Osteoblast (primary cell): ENCODE data around the gene SORCS2. TPM values are rescaled to one million over a fixed set of nuclear protein-coding genes. Genes with fewer than 3 reads are reported as not detected.

Experiments
- DNase-seq: peaks from one replicate; pipeline ENCODE4 v3.0.0; 2011; ENCODE audit warnings: low spot score, mixed read lengths; ENCODE audit not compliant: insufficient read length; ENCODE audit errors: missing footprints
- H2AFZ ChIP-seq: 2 replicates; pipeline ENCODE4 v1.6.0; 2011; ENCODE audit warnings: mild to moderate bottlenecking, low read length
- H3K27ac ChIP-seq: 2 replicates; pipeline ENCODE4 v1.5.1; 2011; ENCODE audit warnings: mild to moderate bottlenecking, low read depth, low read length, moderate library complexity
- H3K27me3 ChIP-seq: 2 replicates; pipeline ENCODE4 v1.6.0; 2012; ENCODE audit warnings: mild to moderate bottlenecking, control low read depth, inconsistent platforms, low read length, moderate library complexity; ENCODE audit not compliant: insufficient read depth
- H3K36me3 ChIP-seq: 2 replicates; pipeline ENCODE4 v1.5.1; 2011; ENCODE audit warnings: mild to moderate bottlenecking, low read length, control low read depth, moderate library complexity; ENCODE audit not compliant: insufficient read depth
- H3K4me1 ChIP-seq: 2 replicates; pipeline ENCODE4 v1.5.1; 2011; ENCODE audit warnings: mild to moderate bottlenecking, low read length, control low read depth, moderate library complexity; ENCODE audit not compliant: insufficient read depth
- H3K4me2 ChIP-seq: 2 replicates; pipeline ENCODE4 v1.6.0; 2011; ENCODE audit warnings: mild to moderate bottlenecking, low read length; ENCODE audit not compliant: insufficient read depth
- H3K4me3 ChIP-seq: fragments of 200-600 bp; sonication (generic); 3 replicates; pipeline ENCODE4 v1.5.1; 2012; ENCODE audit warnings: mild to moderate bottlenecking, low read length, inconsistent platforms; ENCODE audit not compliant: insufficient read depth
- H3K79me2 ChIP-seq: 2 replicates; pipeline ENCODE4 v1.6.0; 2012; ENCODE audit warnings: mild to moderate bottlenecking, low read length, control low read depth, inconsistent platforms; ENCODE audit not compliant: insufficient read depth
- H3K9me3 ChIP-seq: 2 replicates; pipeline ENCODE4 v1.5.1; 2011; ENCODE audit warnings: low read depth, low read length, control low read depth
- H4K20me1 ChIP-seq: 2 replicates; pipeline ENCODE4 v1.6.0; 2012; ENCODE audit warnings: mild to moderate bottlenecking, low read length, control low read depth; ENCODE audit not compliant: insufficient read depth
- total RNA-seq: library from RNA; depleted of rRNA; stranded (reverse); fragments of >200 nt; gene quantifications from 2 replicates; pipeline ENCODE4 v1.2.3, GENCODE V29; 2012
- TF ChIP-seq, protein P1 (sequence below): IDR thresholded peaks from 2 replicates; pipeline ENCODE4 v1.5.1; 2011; ENCODE audit warnings: mild to moderate bottlenecking, low read depth, low read length, moderate library complexity; ENCODE audit errors: extremely low read depth

The SORCS2 gene
- total RNA-seq, 1 donor: 9.0 TPM

DNA sequence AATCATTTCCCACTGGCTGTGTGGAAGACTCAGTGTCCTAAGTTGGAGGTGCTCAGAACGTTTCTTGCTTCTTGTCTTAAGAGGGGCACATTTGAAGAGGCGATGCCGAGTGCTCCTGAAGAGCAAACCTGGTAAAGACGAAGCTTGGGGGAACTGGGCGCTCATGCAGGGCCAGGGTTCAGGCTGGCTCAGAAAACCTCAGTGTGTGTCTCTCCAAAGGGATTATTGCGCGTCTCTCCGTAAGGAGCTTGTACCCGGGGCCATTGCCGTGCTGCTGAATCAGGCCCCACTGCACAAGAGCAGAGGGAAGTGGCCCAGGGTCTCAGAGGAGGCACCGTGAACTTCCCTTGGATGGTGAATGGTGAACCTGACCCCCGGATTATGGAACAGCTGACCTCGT is 198.0 kb downstream of the SORCS2 start:
- no peaks in the 10 kb centered on the region for H3K79me2 ChIP-seq
- H3K27ac ChIP-seq: no peak overlapping the region
- H3K27me3 ChIP-seq: peaks cover 25% of the 10 kb centered on the region
- H2AFZ ChIP-seq: no peak overlapping the region
- no peak overlapping the region for H3K4me3 ChIP-seq
- no peaks in the 10 kb centered on the region for H3K9me3 ChIP-seq
- no peak overlapping the region for H3K4me2 ChIP-seq
- H3K36me3 ChIP-seq: no peaks in the 10 kb centered on the region
- no peak for DNase-seq
- TF ChIP-seq, protein P1, sequence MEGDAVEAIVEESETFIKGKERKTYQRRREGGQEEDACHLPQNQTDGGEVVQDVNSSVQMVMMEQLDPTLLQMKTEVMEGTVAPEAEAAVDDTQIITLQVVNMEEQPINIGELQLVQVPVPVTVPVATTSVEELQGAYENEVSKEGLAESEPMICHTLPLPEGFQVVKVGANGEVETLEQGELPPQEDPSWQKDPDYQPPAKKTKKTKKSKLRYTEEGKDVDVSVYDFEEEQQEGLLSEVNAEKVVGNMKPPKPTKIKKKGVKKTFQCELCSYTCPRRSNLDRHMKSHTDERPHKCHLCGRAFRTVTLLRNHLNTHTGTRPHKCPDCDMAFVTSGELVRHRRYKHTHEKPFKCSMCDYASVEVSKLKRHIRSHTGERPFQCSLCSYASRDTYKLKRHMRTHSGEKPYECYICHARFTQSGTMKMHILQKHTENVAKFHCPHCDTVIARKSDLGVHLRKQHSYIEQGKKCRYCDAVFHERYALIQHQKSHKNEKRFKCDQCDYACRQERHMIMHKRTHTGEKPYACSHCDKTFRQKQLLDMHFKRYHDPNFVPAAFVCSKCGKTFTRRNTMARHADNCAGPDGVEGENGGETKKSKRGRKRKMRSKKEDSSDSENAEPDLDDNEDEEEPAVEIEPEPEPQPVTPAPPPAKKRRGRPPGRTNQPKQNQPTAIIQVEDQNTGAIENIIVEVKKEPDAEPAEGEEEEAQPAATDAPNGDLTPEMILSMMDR: no peak
- peaks cover 2% of the 10 kb centered on the region for H4K20me1 ChIP-seq
- H3K4me1 ChIP-seq: no peaks in the 10 kb centered on the region

DNA sequence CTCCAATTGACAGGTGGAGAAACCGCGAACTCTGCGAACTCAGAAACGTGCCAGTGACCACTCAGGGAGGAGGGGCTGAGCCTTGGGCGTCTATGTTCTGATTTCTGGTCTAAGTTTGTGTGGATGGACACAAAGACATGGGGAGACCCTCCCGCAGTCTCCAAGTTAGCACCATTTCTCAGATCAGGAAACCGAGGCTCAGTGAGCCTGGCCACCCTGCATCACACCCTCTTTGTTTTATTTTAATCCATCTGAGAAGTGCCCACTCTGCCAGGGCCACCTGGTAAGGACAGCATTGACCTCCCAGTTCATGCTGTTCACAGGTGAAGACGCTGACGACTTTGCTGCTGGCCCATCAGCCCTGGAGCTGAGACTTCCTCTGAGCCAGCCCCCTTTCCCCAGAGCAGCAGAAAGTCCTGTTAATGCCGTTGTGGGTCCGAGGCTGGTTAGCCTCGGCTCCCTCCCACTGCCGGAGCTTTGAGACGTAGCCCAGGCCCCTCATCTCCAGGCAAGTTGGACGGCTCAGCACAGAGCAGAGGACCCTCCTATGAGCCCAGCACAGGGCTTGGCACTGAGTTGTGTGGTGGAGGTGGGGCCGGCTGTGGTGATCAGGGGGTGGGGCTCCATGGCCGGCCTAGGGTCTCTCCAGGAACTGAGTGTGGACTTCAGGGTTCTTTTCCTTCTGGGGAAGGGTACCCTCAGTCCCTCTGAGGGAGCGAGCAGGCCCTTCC is 198.7 kb downstream of the SORCS2 start:
- H4K20me1 ChIP-seq: peaks cover 2% of the 10 kb centered on the region
- H3K27ac ChIP-seq: no peak overlapping the region
- no peaks in the 10 kb centered on the region for H3K4me1 ChIP-seq
- no peak overlapping the region for H3K4me3 ChIP-seq
- DNase-seq: no peak
- H3K9me3 ChIP-seq: no peaks in the 10 kb centered on the region
- H3K4me2 ChIP-seq: no peak overlapping the region
- peaks cover 26% of the 10 kb centered on the region for H3K27me3 ChIP-seq
- no peaks in the 10 kb centered on the region for H3K36me3 ChIP-seq
- TF ChIP-seq, protein P1: no peak
- H2AFZ ChIP-seq: no peak overlapping the region
- no peaks in the 10 kb centered on the region for H3K79me2 ChIP-seq

DNA sequence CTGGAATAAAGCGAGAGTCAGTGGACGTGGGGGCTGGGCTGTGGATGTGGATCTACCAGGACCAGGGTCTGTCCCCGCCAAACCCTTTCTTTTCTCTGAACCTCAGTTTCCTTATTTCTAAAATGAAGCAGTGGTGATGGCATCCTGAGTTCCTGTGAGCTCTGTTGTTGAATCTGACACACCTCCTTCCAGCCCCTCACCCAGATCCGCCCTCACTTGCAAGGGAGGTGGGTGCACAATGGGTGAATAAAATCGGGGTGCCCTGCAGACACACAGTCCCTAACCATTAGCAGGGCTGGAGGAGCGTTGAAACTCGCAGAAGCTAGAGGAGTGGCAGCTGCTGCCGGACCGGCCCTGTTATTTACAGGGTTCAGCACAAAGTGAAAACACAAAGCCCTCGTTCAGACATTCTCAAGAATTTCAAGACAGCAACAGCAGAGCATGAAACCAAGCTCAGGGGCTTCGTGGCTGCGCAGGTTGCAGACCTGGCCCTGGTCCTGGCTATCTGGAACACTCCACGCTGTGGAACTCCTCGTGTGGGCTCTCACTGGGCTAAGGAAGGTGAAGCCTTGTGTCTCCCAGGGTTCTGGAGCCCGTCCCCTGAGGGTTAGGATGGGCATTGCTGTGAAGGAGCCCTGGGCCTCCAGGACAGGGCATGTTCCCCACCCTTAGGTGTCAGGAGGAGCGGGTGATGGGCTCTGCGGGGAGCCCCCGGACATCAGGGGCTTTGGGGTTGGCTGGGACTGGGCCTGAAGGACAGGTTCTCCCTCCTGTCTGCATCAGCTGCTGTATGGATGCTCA is 199.5 kb downstream of the SORCS2 start:
- no peak overlapping the region for H3K4me2 ChIP-seq
- H3K36me3 ChIP-seq: no peaks in the 10 kb centered on the region
- H3K27me3 ChIP-seq: peaks cover 34% of the 10 kb centered on the region
- H4K20me1 ChIP-seq: peaks cover 2% of the 10 kb centered on the region
- no peak overlapping the region for H3K27ac ChIP-seq
- TF ChIP-seq, protein P1: no peak
- H3K4me1 ChIP-seq: no peaks in the 10 kb centered on the region
- DNase-seq: no peak
- H3K79me2 ChIP-seq: no peaks in the 10 kb centered on the region
- H2AFZ ChIP-seq: no peak overlapping the region
- no peaks in the 10 kb centered on the region for H3K9me3 ChIP-seq
- no peak overlapping the region for H3K4me3 ChIP-seq
